H1 (cell line): ENCODE results near the gene CACNA1C. TPM values are rescaled to one million over a fixed set of nuclear protein-coding genes. Genes with fewer than 3 reads are reported as not detected.

ENCODE experiments used
- CTBP2 ChIP-seq: IDR thresholded peaks from 2 replicates; pipeline ENCODE4 v1.7.0; 2011; ENCODE audit warnings: borderline replicate concordance, mild to moderate bottlenecking, moderate library complexity, mixed read lengths, low read length; ENCODE audit not compliant: insufficient read depth, insufficient read length
- POU5F1 ChIP-seq: IDR thresholded peaks from 2 replicates; pipeline ENCODE4 v1.6.1; 2011; ENCODE audit warnings: low read depth, mild to moderate bottlenecking, low read length, moderate library complexity
- RAD21 ChIP-seq, 2 experiments: IDR thresholded peaks in 1 of 2; conservative IDR thresholded peaks in 1 of 2; 2 replicates each; pipeline ENCODE4 v1.6.1; 2011; ENCODE audit warnings: low read depth in 2 of 2, low read length in 2 of 2, improper control_type of control experiment in 1 of 2, inconsistent platforms in 1 of 2, mild to moderate bottlenecking in 1 of 2, moderate library complexity in 1 of 2
- SIN3A ChIP-seq, 2 experiments: IDR thresholded peaks in 1 of 2; conservative IDR thresholded peaks in 1 of 2; 2 replicates each; pipeline ENCODE4 v1.6.1; 2011 to 2012; ENCODE audit warnings: low read length in 2 of 2, improper control_type of control experiment in 1 of 2, low read depth in 1 of 2, mild to moderate bottlenecking in 1 of 2
- TAF7 ChIP-seq: optimal IDR thresholded peaks from 2 replicates; pipeline ENCODE3; 2011; ENCODE audit warnings: low read depth, mild to moderate bottlenecking, inconsistent platforms, low read length, moderate library complexity, borderline replicate concordance
- TCF12 ChIP-seq: IDR thresholded peaks from 2 replicates; pipeline ENCODE4 v1.6.1; 2011; ENCODE audit warnings: low read depth, mild to moderate bottlenecking, low read length
- TEAD4 ChIP-seq: IDR thresholded peaks from 2 replicates; pipeline ENCODE4 v1.6.1; 2012; ENCODE audit warnings: low read depth, low read length, inconsistent platforms, mixed read lengths
- polyA plus RNA-seq, 7 experiments: library from polyadenylated mRNA; depleted of rRNA in 3 of 7; stranded (reverse) in 5 of 7; unstranded in 2 of 7; fragments of >200 nt in 5 of 7; fragments of 200-250 nt in 2 of 7; gene quantifications; 1 replicate in 5 of 7; 2 replicates in 1 of 7; 4 replicates in 1 of 7; pipeline versions ENCODE4 v1.2.1 to v1.2.3, GENCODE V29; 2011 to 2013; ENCODE audit warnings: missing spikeins in 2 of 7, mixed read lengths in 2 of 7
- total RNA-seq: library from RNA; stranded (reverse); fragmentation: NEBNext Ultra II Directional; extraction: Animal tissue kit (Norgen Biotek cat#: 25700); gene quantifications from 2 replicates; pipeline ENCODE4 v1.2.1, GENCODE V29; 2021
- TF ChIP-seq, protein P1 (sequence below): IDR thresholded peaks from 2 replicates; pipeline ENCODE4 v1.6.1; 2012; ENCODE audit warnings: low read length, inconsistent platforms

CACNA1C gene
- total and polyA plus RNA-seq, 2 of the 8 experiments (the other 6 are each of a cell fraction or from before 2014, with no cell fraction given): 1.3 TPM

DNA sequence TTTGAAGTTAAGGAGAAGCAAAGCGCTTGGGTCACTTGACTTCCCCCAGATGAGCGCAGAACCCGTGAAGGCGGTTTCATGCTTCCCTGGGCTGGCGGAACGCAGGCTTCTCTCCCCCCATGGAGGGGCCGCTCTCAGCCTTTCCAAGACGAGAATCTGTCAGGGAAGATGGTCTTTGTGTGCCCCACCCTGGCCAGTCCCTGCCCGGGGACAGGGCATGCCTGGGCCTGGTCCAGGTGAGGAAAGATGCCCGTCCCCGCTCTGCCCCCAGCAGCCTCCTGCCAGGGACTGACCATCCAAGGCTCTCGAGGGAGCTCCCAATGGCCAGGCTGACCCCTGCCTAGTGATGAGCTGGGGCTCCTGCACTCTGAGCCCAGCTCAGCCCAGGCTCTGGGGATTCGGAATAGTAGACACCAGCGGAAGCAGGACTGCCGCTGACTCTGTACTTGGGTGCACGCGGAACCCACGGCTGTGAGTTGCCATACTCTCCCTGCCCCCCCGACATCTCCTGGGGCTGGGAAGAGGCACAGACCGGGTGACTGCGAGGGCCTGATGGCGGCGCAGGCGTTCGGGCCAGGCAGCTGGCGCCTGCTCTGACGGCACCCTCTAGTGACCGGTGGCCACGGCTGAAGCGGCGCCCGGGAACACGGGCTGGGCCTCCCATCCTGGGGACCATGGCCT lies 599.8 kb downstream of the CACNA1C start (continued):
- TF ChIP-seq, protein P1, sequence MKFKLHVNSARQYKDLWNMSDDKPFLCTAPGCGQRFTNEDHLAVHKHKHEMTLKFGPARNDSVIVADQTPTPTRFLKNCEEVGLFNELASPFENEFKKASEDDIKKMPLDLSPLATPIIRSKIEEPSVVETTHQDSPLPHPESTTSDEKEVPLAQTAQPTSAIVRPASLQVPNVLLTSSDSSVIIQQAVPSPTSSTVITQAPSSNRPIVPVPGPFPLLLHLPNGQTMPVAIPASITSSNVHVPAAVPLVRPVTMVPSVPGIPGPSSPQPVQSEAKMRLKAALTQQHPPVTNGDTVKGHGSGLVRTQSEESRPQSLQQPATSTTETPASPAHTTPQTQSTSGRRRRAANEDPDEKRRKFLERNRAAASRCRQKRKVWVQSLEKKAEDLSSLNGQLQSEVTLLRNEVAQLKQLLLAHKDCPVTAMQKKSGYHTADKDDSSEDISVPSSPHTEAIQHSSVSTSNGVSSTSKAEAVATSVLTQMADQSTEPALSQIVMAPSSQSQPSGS: no peak
- TF ChIP-seq POU5F1: no peak
- TF ChIP-seq SIN3A (conservative IDR thresholded peaks at IDR 0.05 in 1 of 2, IDR thresholded peaks at IDR 0.05 in 1 of 2; ENCODE audit: low read depth in 1 of 2, low read length in 2 of 2): no peak
- TF ChIP-seq TCF12: no peak
- peak; percentile 62 to 77 for TF ChIP-seq RAD21 (IDR thresholded peaks at IDR 0.05 in 1 of 2, conservative IDR thresholded peaks at IDR 0.05 in 1 of 2; ENCODE audit: low read depth in 2 of 2, low read length in 2 of 2)
- TF ChIP-seq CTBP2: no peak
- no peak for TF ChIP-seq TEAD4
- TF ChIP-seq TAF7: no peak
